A673 (cell line): ENCODE data around the gene CBX5. TPM values are rescaled to one million over a fixed set of nuclear protein-coding genes. Genes with fewer than 3 reads are reported as not detected.

Source experiments
- BruUV-seq: library from RNA; stranded (reverse); fragments of 400-500 nt; replicated peaks from 2 replicates; lab custom pipeline; 2021; lab: Mats Ljungman, UMichigan
- CTCF ChIA-PET: fragments of 300-600 bp; sonication (Branson Sonifier 250); formaldehyde crosslinking; loops from one replicate; lab custom pipeline; 2022; ENCODE audit warnings: antibody characterized with exemption; lab: Charles Lee
- POLR2A ChIA-PET: fragments of 300-600 bp; sonication (Branson Sonifier 250); formaldehyde crosslinking; loops from one replicate; lab custom pipeline; 2022; ENCODE audit warnings: antibody characterized with exemption; ENCODE audit not compliant: low non-redundant PET; lab: Charles Lee
- DNase-seq: peaks from one replicate; pipeline ENCODE4 v3.0.0-alpha.2; 2015; ENCODE audit warnings: low spot score
- H3K27ac ChIP-seq: fragments of 200-600 bp; sonication (generic); 2 replicates; pipeline ENCODE4 v1.5.1; 2016; ENCODE audit warnings: mixed run types, low read depth, mild to moderate bottlenecking, mixed read lengths, antibody characterized with exemption, low read length; ENCODE audit not compliant: poor library complexity, severe bottlenecking
- H3K27me3 ChIP-seq: fragments of 200-600 bp; sonication (generic); replicated peaks from 2 replicates; pipeline ENCODE4 v1.6.1; 2017; ENCODE audit warnings: mixed run types, low read depth, mild to moderate bottlenecking, mixed read lengths, antibody characterized with exemption, low read length; ENCODE audit not compliant: insufficient read depth, poor library complexity
- H3K36me3 ChIP-seq: fragments of 200-600 bp; sonication (generic); 2 replicates; pipeline ENCODE4 v1.6.1; 2016; ENCODE audit warnings: mixed run types, mild to moderate bottlenecking, mixed read lengths, antibody characterized with exemption, low read length; ENCODE audit not compliant: insufficient read depth, poor library complexity, severe bottlenecking
- H3K4me1 ChIP-seq: fragments of 200-600 bp; sonication (generic); 2 replicates; pipeline ENCODE4 v1.6.1; 2017; ENCODE audit warnings: mixed run types, mild to moderate bottlenecking, mixed read lengths, antibody characterized with exemption, low read length; ENCODE audit not compliant: insufficient read depth, poor library complexity, severe bottlenecking
- H3K4me3 ChIP-seq: fragments of 200-600 bp; sonication (generic); 2 replicates; pipeline ENCODE4 v1.5.1; 2016; ENCODE audit warnings: low read depth, mixed run types, mild to moderate bottlenecking, mixed read lengths, low read length; ENCODE audit not compliant: poor library complexity, severe bottlenecking
- H3K9me3 ChIP-seq: fragments of 200-600 bp; sonication (generic); 2 replicates; pipeline ENCODE4 v1.6.1; 2016; ENCODE audit warnings: mixed run types, low read depth, mild to moderate bottlenecking, mixed read lengths, antibody characterized with exemption, low read length; ENCODE audit not compliant: poor library complexity, severe bottlenecking
- EZH2 ChIP-seq: fragments of 200-600 bp; sonication (generic); IDR thresholded peaks from 2 replicates; pipeline ENCODE4 v1.6.1; 2017; ENCODE audit warnings: borderline replicate concordance, low read depth, mild to moderate bottlenecking, mixed read lengths, antibody characterized with exemption, low read length; ENCODE audit not compliant: poor library complexity, severe bottlenecking
- intact Hi-C: fragments of 100-400 bp; cut with micrococcal nuclease; formaldehyde crosslinking; loops from one replicate; pipeline ENCODE4 v1.10.0; 2022; ENCODE audit not compliant: unreplicated experiment
- total RNA-seq: library from RNA; stranded (reverse); gene quantifications from 2 replicates; pipeline ENCODE4 v1.2.3, GENCODE V29; 2021
- TF ChIP-seq, protein P1 (sequence below): fragments of 300-800, 200-600 bp; sonication (generic); conservative IDR thresholded peaks from 2 replicates; pipeline ENCODE4 v1.5.1; 2017; ENCODE audit warnings: low read depth, mild to moderate bottlenecking, antibody characterized with exemption, low read length, moderate library complexity, mixed read lengths

The CBX5 gene
- total RNA-seq, 1 experiment from 2014 or later: 254 TPM

DNA sequence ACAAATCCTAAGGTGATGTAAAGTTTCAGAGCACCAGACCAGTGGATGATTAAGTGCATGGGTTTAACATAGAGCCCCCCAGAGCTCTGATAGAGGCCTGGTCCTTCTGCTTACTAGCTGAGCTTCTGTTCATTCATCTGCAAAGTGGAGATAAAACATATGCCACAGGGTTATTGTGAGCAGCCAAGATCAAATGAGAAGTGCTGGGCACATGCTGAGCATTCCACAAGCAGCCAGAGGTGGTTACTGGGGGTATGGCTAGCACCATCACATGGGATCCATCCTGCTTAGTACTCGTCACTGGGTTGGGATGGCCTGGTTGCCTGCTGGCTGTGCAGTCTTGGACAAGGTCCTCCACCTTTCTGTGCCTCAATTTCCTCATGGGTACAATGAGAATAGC lies 73.1 kb downstream of the CBX5 start:
- no peak for DNase-seq
- no peaks in the 10 kb centered on the region for H3K9me3 ChIP-seq
- intact Hi-C loops: loop anchor here (2.0 kb wide), 1 partner anchor 222 kb away; the partner anchor contains the start of gene HOXC10
- no peak overlapping the region for H3K4me3 ChIP-seq
- no peaks in the 10 kb centered on the region for H3K4me1 ChIP-seq
- TF ChIP-seq, protein P1, sequence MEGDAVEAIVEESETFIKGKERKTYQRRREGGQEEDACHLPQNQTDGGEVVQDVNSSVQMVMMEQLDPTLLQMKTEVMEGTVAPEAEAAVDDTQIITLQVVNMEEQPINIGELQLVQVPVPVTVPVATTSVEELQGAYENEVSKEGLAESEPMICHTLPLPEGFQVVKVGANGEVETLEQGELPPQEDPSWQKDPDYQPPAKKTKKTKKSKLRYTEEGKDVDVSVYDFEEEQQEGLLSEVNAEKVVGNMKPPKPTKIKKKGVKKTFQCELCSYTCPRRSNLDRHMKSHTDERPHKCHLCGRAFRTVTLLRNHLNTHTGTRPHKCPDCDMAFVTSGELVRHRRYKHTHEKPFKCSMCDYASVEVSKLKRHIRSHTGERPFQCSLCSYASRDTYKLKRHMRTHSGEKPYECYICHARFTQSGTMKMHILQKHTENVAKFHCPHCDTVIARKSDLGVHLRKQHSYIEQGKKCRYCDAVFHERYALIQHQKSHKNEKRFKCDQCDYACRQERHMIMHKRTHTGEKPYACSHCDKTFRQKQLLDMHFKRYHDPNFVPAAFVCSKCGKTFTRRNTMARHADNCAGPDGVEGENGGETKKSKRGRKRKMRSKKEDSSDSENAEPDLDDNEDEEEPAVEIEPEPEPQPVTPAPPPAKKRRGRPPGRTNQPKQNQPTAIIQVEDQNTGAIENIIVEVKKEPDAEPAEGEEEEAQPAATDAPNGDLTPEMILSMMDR: no peak
- no peak for TF ChIP-seq EZH2
- no TSS peak for BruUV-seq
- H3K36me3 ChIP-seq: no peaks in the 10 kb centered on the region
- ChIA-PET CTCF (interaction anchor here (1.0 to 3.2 kb wide), 8 partner anchors 9 to 222 kb away, joined by 3 to 25 read pairs (median 8); partner anchors contain the start of genes HOXC10, HOXC5 and HOXC8), POLR2A (interaction anchor here (0.6 kb wide), 1 partner anchor 19 kb away, joined by 17 read pairs; no protein-coding TSS in a partner anchor)
- H3K27me3 ChIP-seq: no peaks in the 10 kb centered on the region
- H3K27ac ChIP-seq: no peak overlapping the region

DNA sequence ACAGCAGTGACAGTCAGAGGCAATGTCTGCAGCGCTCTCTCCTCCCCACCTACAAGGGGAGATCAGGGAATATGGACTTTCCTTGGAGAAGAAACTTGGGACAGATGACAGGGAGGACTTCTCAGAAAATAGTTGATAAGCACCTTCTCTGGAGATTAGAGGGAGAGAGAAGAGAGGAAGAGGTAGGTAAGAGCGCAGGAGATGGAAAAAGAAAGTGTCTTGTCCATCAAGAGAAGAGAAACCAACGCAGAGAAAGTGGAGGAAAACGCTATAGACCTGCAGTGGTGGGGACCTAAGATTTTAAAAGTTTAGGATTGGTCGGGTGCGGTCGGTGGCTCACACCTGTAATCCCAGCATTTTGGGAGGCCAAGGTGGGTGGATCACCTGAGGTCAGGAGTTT lies 75.6 kb downstream of the CBX5 start:
- CTCF ChIA-PET: no interaction called here
- no TSS peak for BruUV-seq
- intact Hi-C loops: loop anchor here (5.0 kb wide), 1 partner anchor 502 kb away; no protein-coding TSS in a partner anchor
- POLR2A ChIA-PET: no interaction called here
- H3K27ac ChIP-seq: no peak overlapping the region
- no peak overlapping the region for H3K4me3 ChIP-seq
- DNase-seq: no peak
- no peaks in the 10 kb centered on the region for H3K36me3 ChIP-seq
- TF ChIP-seq, protein P1: no peak
- no peak for TF ChIP-seq EZH2
- H3K9me3 ChIP-seq: no peaks in the 10 kb centered on the region
- no peaks in the 10 kb centered on the region for H3K4me1 ChIP-seq
- H3K27me3 ChIP-seq: no peaks in the 10 kb centered on the region

DNA sequence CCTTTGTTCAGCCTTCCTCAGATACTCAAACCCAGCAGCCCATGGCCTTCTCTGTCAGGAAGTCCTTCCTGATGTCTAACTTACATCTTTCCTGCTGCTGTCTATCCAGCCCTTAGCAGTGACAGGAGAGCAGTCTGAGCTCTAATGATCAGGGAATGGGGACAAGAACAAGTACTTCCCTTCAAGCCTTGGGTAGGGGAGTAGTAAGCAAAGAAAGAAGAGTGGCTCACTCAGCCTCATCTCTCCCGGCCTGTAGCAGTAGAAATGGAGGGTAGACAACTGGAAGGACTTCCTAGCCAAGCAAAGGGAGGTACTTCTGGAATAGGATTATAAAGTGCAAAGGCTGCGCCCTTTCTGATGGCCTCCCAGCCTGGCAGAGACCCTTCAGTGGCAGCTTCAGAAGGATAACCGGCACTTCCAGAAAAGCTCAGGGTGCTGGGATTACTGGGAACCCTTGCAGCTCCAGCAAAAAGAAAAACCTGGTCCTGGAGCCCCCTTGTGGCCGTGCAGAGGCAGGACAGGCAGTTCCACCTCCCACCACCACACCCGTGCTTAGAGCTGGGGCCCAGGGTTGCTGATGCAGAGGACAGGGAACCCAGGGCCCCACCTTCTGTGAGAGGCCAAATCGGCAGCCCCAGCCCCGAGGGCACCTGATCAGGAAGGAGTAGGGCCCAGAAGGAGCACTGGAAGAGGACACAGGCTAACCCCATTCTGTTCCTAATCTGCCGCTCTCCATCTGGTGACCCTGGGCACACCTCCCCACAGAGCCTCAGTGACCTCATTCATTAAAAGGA lies 78.7 kb downstream of the CBX5 start:
- Histone ChIP-seq H3K27me3 (no peaks in the 10 kb centered on the region), H3K36me3 (no peaks in the 10 kb centered on the region), H3K4me1 (peaks cover 16% of the 10 kb centered on the region), H3K27ac (no peak overlapping the region), H3K9me3 (no peaks in the 10 kb centered on the region), H3K4me3 (no peak overlapping the region)
- TF ChIP-seq EZH2: no peak
- TF ChIP-seq, protein P1: peak; percentile 97
- ChIA-PET CTCF (interaction anchor here (0.5 to 2.3 kb wide), 24 partner anchors 9 to 1544 kb away, joined by 3 to 33 read pairs (median 4); partner anchors contain the start of genes HOXC10, HOXC4, HOXC5 and HOXC6), POLR2A (interaction anchor here (0.6 kb wide), 1 partner anchor 216 kb away, joined by 3 read pairs; the partner anchor contains the start of gene HOXC10)
- intact Hi-C loops: loop anchor here (2.0 to 5.0 kb wide), 2 partner anchors 194 to 499 kb away; no protein-coding TSS in a partner anchor
- DNase-seq: peak; percentile 86
- no TSS peak for BruUV-seq
